HG03196 (cell line): ENCODE measurements around the gene KCNC1.

Experiments used
- ATAC-seq: cut with Tn5 transposase; IDR thresholded peaks from one replicate; pipeline ENCODE4 v1.9.1; 2021; ENCODE audit not compliant: unreplicated experiment

KCNC1 gene

DNA sequence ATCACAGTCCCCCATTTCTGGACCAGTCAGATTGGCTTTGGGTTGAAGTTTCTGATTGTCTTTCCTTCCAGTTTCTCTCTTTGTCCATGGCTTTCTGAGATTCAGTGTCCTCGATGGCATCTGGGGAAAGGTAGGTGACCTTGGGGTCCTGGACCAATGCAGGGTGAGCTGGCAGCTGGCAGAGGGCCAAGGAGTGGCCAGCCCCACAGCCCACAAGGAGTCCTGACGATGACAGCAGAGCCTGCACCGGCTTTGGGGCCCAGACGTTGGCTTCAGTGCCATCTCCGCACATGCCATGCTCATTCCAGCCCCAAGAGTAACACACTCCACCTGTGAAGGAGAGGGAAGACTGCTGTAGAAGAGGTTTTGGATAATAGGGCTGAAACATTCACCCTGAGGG lies 53.5 kb downstream of the KCNC1 start:
- no peak for ATAC-seq

DNA sequence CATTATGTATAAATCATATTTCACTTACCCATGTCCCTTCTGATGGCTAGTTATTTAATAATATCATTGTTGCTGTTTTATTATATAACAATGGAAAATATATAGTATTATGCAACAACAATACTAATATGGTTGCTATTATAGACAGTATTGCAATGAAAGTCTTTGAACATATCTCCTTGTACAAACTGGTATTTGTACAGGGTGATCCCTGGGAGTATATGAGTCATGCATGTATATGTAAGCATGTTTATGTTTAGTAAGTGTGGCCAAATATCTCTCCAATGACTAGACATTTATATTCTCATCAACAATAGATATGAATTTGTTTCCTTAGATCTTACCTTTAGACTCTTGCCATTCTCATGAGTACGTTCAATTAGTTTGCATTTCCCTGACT lies 55.9 kb downstream of the KCNC1 start:
- ATAC-seq, result no peak

- no peak for ATAC-seq
Observed at GRCh38 chr11:17791144-17791543, 56.6 kb downstream of the KCNC1 start.

DNA sequence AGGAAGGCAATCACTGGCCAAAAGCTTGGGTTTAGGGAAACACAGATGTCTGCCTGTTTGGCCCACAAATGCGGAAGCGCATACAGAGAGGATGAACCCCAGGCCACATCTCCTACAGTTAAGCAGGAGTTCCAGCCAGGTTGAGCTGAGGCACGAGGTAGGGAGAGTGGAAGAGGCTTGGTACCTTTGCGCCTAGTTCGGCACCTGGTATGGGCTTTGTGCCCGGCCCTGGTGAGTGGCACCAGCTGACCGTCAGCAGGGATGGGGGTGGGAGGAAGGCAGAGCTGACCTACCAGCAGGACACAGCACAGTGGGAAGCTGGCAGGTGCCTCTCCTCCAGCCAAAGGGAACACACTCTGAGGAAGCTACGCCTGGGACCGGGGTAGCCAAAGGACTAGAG lies 57.6 kb downstream of the KCNC1 start:
- ATAC-seq, result no peak

DNA sequence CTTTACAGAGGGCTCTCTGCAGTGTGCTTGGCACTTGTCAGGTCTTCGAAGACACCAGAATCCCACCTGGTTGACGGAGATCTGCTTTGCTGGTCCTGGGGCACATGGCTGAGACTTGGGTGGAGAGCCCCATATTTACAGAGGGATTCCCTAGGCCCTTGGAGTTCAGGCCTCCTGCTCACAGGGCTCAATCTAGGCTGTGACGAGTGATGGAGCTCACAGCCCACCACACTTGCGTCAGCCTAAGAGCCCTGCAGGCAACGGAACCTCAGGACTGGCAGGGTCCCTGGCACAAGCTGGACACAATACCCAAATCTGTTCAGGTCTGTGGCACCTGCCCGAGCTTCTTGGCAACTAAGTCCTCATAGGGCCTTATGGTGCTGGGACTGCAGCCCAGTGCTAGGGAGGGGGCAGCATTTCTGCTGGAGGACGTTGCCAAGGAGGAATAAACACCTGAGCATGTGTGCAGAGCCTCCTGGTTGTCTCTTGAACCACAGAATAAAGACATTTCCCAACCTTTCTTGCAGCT lies 59.1 kb downstream of the KCNC1 start:
- ATAC-seq, result no peak

DNA sequence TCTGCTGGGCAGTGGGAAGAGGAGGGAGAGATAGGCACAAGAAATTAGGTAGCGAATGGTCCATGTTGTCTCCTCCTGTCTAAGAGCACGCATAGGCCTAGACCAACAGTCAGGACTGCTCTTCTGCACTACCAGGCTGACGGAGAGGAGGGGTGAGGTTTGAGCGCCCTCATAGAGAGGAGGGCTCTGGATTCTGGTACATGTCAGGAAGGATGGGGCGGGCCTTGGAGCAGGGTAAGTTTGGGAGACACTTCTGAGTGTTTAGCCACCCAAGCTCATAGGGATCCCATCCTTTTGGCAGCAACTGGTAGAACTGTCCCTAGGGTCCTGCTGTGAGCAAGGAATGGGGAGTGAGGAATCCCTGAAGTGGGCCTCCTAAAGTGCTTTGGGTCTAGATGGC lies 60.4 kb downstream of the KCNC1 start:
- no peak for ATAC-seq

DNA sequence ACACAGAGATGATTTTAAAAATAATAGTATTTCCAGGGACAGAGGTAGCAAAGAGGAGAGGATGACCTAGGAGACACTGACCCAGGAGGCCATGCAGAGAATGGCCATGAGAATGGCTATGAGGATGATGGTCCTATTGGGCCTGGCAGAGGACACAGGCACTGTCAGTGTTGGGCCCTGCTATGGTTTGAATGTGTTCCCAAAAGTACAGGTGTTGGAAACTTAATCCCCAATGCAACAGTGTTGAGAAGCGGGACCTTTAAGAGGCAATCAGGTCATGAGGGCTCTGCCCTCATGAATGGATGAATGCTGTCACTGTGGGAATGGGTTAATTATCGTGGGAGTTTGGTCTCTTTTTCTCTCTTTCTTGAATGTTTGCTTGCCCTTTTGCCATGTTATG lies 61.6 kb downstream of the KCNC1 start:
- no peak for ATAC-seq

GRCh38 chr11:17798253-17798652 lies 63.7 kb downstream of the KCNC1 start:
- no peak for ATAC-seq

DNA sequence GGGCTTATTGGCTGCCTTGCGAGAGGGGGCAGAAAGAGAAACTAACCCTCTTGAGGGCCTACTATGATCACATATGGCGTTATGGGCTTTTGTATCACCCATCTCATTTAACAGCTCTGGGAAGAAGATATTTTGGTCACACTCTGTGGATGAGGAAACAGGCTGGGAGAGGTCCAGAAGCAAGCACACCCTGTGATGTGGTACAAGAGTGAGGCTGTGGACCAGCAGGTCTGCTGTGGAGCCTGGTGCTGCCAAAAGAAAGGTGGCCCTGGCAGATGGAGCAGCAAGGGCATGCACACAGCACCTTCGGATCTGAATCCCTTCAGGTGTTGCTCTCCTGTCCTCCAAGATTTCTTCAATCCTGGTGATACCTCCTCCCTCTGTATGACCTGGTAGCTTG lies 64.1 kb downstream of the KCNC1 start:
- no peak for ATAC-seq

GRCh38 chr11:17799147-17799546 lies 64.6 kb downstream of the KCNC1 start:
- ATAC-seq, result no peak

DNA sequence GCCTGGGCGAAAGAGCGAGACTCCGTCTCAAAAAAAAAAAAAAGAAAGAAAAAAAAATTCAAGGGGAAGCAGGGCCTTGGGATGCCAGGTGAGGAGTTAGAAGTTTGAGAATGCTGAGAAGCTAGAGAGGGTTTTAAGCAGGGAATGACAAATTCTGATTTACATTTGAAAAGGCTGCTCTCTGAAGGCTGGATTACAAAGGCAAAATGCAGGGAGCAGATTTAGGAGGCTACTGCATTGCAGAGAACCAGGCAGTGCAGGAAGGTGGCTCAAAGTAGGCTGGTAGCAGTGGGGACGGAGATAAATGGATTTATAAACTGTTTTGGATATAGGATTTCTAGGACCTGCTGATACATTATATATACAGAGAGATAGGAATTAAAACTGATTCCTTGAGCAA lies 66.6 kb downstream of the KCNC1 start:
- ATAC-seq, result no peak

- ATAC-seq, result no peak
Observed at GRCh38 chr11:17802491-17802890, 67.9 kb downstream of the KCNC1 start.

- ATAC-seq, result no peak
Observed at GRCh38 chr11:17803754-17804334, 69.3 kb downstream of the KCNC1 start.

- no peak for ATAC-seq
Observed at GRCh38 chr11:17805043-17805442, 70.5 kb downstream of the KCNC1 start.

GRCh38 chr11:17805873-17806272 lies 71.3 kb downstream of the KCNC1 start:
- ATAC-seq, result no peak

- ATAC-seq, result no peak
Observed at GRCh38 chr11:17807034-17807433, 72.5 kb downstream of the KCNC1 start.

GRCh38 chr11:17810041-17810440 lies 75.5 kb downstream of the KCNC1 start:
- ATAC-seq, result no peak

GRCh38 chr11:17810746-17811145 lies 76.2 kb downstream of the KCNC1 start:
- no peak for ATAC-seq

DNA sequence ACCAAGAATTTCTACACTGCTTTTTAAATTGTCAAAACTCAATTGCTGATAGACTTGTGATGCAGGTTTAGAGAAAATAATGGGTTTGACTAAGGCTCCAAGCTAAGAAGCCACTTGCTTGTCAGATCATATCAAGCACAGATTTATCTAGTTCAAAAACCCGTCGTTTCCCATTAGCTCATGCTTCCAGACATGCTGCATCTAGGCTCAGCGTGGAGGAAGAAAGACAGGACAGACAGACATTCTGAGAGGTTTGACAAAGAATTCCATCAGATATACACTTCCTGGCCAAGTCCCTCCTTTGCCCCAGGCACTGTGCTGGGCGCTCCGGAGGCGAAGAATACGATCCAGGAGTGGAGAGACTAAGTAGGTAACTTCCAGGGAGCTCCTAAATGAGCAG lies 76.8 kb downstream of the KCNC1 start:
- ATAC-seq, result no peak

DNA sequence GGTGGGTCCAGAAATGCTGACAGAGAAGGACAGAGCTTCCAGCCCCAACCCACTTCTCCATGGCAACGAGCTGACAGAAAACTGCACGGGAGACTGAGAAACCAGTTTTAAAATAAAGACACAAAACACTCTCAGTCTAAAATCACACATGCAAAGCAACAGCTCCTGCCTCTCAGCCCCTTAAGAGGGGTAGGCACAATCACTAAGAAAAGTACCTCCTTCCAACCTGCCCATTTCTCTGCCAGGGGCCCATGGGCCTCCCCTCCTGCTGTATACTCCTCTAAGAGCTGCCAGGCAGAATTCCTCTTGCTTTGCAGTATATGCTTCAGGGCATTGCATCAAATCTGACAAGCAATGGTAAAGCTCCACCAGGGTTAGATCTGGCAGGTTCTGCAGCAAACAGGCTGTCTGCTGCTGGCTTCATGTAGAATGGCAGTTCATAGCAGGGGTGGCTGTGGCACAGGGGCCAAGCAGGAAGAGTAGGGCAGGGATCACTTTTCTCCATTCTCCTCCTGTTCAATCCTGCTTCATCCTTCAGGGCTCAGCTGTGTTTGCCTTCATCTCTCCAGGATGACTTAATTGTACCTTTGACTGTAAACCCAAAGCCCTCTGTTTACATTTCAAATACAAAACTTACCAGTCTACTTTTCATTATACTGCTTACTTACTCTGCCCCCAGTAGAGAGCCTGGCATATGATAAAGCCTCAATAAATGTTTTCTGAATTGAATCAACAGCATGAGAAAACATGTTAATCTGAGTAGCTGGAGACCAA lies 77.7 kb downstream of the KCNC1 start:
- no peak for ATAC-seq

DNA sequence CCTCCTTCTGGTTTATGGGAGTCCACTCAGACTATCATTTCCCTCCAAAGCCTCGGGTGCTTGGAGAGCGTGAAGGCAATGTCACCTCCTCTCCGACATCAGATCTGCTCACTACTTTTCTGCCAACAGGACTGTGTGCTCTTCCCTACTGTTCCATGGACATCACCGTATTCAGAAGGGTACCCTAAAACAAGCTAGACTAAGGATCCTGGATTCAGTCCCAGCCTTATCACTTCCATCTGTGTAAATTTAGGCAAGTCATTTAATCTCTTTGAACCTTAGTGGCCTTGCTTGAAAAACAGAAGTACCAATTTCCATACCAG lies 78.2 kb downstream of the KCNC1 start:
- no peak for ATAC-seq

- no peak for ATAC-seq
Observed at GRCh38 chr11:17813391-17814059, 78.9 kb downstream of the KCNC1 start.
